IMR-90 (cell line): ENCODE results near the gene ILK. TPM values are rescaled to one million over a fixed set of nuclear protein-coding genes. Genes with fewer than 3 reads are reported as not detected.

Source experiments
- ATAC-seq: fragments of 200-7000 bp; cut with Tn5 transposase; 2 replicates; pipeline ENCODE4 v1.9.1; 2020; ENCODE audit warnings: low read depth, mild to moderate bottlenecking, moderate library complexity
- BruUV-seq: library from RNA; stranded (reverse); fragments of 400-500 nt; replicated peaks from 2 replicates; lab custom pipeline; 2021; lab: Mats Ljungman, UMichigan
- CTCF ChIA-PET: fragments of 300-600 bp; formaldehyde crosslinking; extraction: SDS; loops from one replicate; lab custom pipeline; 2021; ENCODE audit warnings: antibody characterized with exemption; lab: Yijun Ruan, JAX
- POLR2A ChIA-PET: fragments of 300-600 bp; sonication (Branson Sonifier 250); formaldehyde crosslinking; loops from one replicate; lab custom pipeline; 2022; ENCODE audit warnings: antibody characterized with exemption; ENCODE audit not compliant: unreplicated experiment; lab: Charles Lee
- DNase-seq: peaks from one replicate; pipeline ENCODE4 v3.0.0; 2013
- H2AFZ ChIP-seq: replicated peaks from 2 replicates; pipeline ENCODE3; 2013; ENCODE audit warnings: low read length, mild to moderate bottlenecking; ENCODE audit not compliant: poor library complexity
- H2AK5ac ChIP-seq: 2 replicates; pipeline ENCODE4 v1.6.1; 2013; ENCODE audit warnings: low read depth, low read length, inconsistent platforms
- H2AK9ac ChIP-seq: replicated peaks from 2 replicates; pipeline ENCODE3; 2013; ENCODE audit warnings: mild to moderate bottlenecking, low read depth, low read length, moderate library complexity; ENCODE audit not compliant: poor library complexity
- H2BK120ac ChIP-seq: 2 replicates; pipeline ENCODE4 v1.6.1; 2013; ENCODE audit warnings: low read depth, low read length, inconsistent platforms
- H2BK15ac ChIP-seq: 3 replicates; pipeline ENCODE4 v1.6.1; 2013; ENCODE audit warnings: low read depth, low read length, inconsistent platforms
- H2BK20ac ChIP-seq: 2 replicates; pipeline ENCODE4 v1.6.1; 2013; ENCODE audit warnings: low read depth, mild to moderate bottlenecking, inconsistent platforms, low read length, moderate library complexity
- H2BK5ac ChIP-seq: 2 replicates; pipeline ENCODE4 v1.6.1; 2013; ENCODE audit warnings: mild to moderate bottlenecking, low read depth, low read length, inconsistent platforms; ENCODE audit not compliant: poor library complexity, severe bottlenecking
- H3K14ac ChIP-seq: replicated peaks from 2 replicates; pipeline ENCODE4 v1.6.1; 2013; ENCODE audit warnings: low read depth, low read length, inconsistent platforms
- H3K18ac ChIP-seq: 2 replicates; pipeline ENCODE4 v1.6.1; 2013; ENCODE audit warnings: low read depth, low read length, control low read depth
- H3K23ac ChIP-seq: 2 replicates; pipeline ENCODE4 v1.6.1; 2013; ENCODE audit warnings: low read depth, low read length, inconsistent platforms
- H3K27ac ChIP-seq: 2 replicates; pipeline ENCODE4 v1.5.1; 2013; ENCODE audit warnings: mild to moderate bottlenecking, control low read depth, low read length; ENCODE audit not compliant: insufficient read depth
- H3K27me3 ChIP-seq: 2 replicates; pipeline ENCODE4 v1.6.1; 2013; ENCODE audit warnings: low read length; ENCODE audit not compliant: control insufficient read depth, insufficient read depth
- H3K36me3 ChIP-seq: 2 replicates; pipeline ENCODE4 v1.6.1; 2013; ENCODE audit warnings: low read length, mixed read lengths; ENCODE audit not compliant: control insufficient read depth, insufficient read depth
- H3K4ac ChIP-seq: 2 replicates; pipeline ENCODE4 v1.6.1; 2013; ENCODE audit warnings: low read depth, low read length, inconsistent platforms
- H3K4me1 ChIP-seq: 2 replicates; pipeline ENCODE4 v1.6.1; 2013; ENCODE audit warnings: low read length, mixed read lengths; ENCODE audit not compliant: control insufficient read depth, insufficient read depth
- H3K4me2 ChIP-seq: 2 replicates; pipeline ENCODE4 v1.6.1; 2013; ENCODE audit warnings: low read depth, mild to moderate bottlenecking, control low read depth, low read length, moderate library complexity
- H3K4me3 ChIP-seq: 2 replicates; pipeline ENCODE4 v1.5.1; 2013; ENCODE audit warnings: low read depth, mild to moderate bottlenecking, control low read depth, low read length, moderate library complexity; ENCODE audit not compliant: insufficient read depth
- H3K56ac ChIP-seq: 2 replicates; pipeline ENCODE4 v1.6.1; 2013; ENCODE audit warnings: low read length, inconsistent platforms; ENCODE audit not compliant: insufficient read depth; ENCODE audit errors: extremely low read depth
- H3K79me1 ChIP-seq, 2 experiments: 2 replicates each; pipeline ENCODE4 v1.6.1; 2013; ENCODE audit warnings: low read length in 2 of 2, inconsistent platforms in 1 of 2, low read depth in 1 of 2
- H3K9ac ChIP-seq: 2 replicates; pipeline ENCODE4 v1.6.1; 2013; ENCODE audit warnings: low read depth, low read length, control low read depth
- H3K9me1 ChIP-seq: 2 replicates; pipeline ENCODE4 v1.6.1; 2013; ENCODE audit warnings: low read length, inconsistent platforms; ENCODE audit not compliant: insufficient read depth
- H3K9me3 ChIP-seq: 2 replicates; pipeline ENCODE4 v1.6.1; 2013; ENCODE audit warnings: low read length; ENCODE audit not compliant: control insufficient read depth, insufficient read depth
- H4K20me1 ChIP-seq: 2 replicates; pipeline ENCODE4 v1.6.1; 2013; ENCODE audit warnings: low read length, inconsistent platforms; ENCODE audit not compliant: insufficient read depth
- H4K5ac ChIP-seq: 2 replicates; pipeline ENCODE4 v1.6.1; 2013; ENCODE audit warnings: mild to moderate bottlenecking, low read depth, low read length, control low read depth
- H4K8ac ChIP-seq, 2 experiments: 2 replicates each; pipeline ENCODE4 v1.6.1; 2013; ENCODE audit warnings: low read depth in 2 of 2, low read length in 2 of 2, control low read depth in 1 of 2, inconsistent platforms in 1 of 2
- H4K91ac ChIP-seq: 2 replicates; pipeline ENCODE4 v1.6.1; 2013; ENCODE audit warnings: low read depth, low read length, inconsistent platforms; ENCODE audit not compliant: insufficient read depth
- CTCF ChIP-seq: conservative IDR thresholded peaks from 2 replicates; pipeline ENCODE4 v1.5.1; 2012; ENCODE audit warnings: mild to moderate bottlenecking, low read depth, low read length, improper control_type of control experiment
- NFE2L2 ChIP-seq: fragments of 150-350 bp; IDR thresholded peaks from 2 replicates; pipeline ENCODE4 v1.6.1; 2016; ENCODE audit warnings: low read depth, mild to moderate bottlenecking, low read length
- WGBS, 2 experiments: methylation state at CpG; one replicate each; pipeline versions ENCODE4 v1.1.5 to v1.1.7; 2013; ENCODE audit warnings: missing lambda C conversion rate in 2 of 2; ENCODE audit not compliant: insufficient read length in 1 of 2; ENCODE audit errors: extremely low coverage in 2 of 2; 5-methylcytosine and 5-hydroxymethylcytosine counted together
- dilution Hi-C: fragments of 300-500 bp; cut with HindIII; formaldehyde crosslinking; loops from one replicate; pipeline ENCODE4 v1.14.3; 2018; ENCODE audit warnings: low sequenced_read_pairs; ENCODE audit not compliant: unreplicated experiment
- in situ Hi-C: fragments of 300-500 bp; cut with MboI; formaldehyde crosslinking; loops from 3 replicates; pipeline ENCODE4 v1.14.3; 2019; ENCODE audit warnings: low sequenced_read_pairs, inconsistent platforms, mixed read lengths
- intact Hi-C: fragments of 100-400 bp; cut with micrococcal nuclease; formaldehyde crosslinking; loops from 2 replicates; pipeline ENCODE4 v1.10.0; 2022
- polyA plus RNA-seq, 3 experiments: library from polyadenylated mRNA; depleted of rRNA; stranded (reverse); fragments of >200 nt; gene quantifications; 2 replicates each; pipeline ENCODE4 v1.2.3, GENCODE V29; 2012; ENCODE audit warnings: low replicate concordance in 1 of 3
- total RNA-seq: library from RNA; depleted of rRNA; stranded (reverse); fragments of >200 nt; gene quantifications from 2 replicates; pipeline ENCODE4 v1.2.3, GENCODE V29; 2012
- TF ChIP-seq, protein P1 (sequence below): fragments of 150-350 bp; IDR thresholded peaks from 2 replicates; pipeline ENCODE4 v1.6.1; 2017; ENCODE audit warnings: mild to moderate bottlenecking, antibody characterized with exemption, low read length, low read depth
- TF ChIP-seq, protein P2 (sequence below): fragments of 150-350 bp; IDR thresholded peaks from 2 replicates; pipeline ENCODE4 v1.6.1; 2016; ENCODE audit warnings: low read depth, mild to moderate bottlenecking, low read length, moderate library complexity, borderline replicate concordance

The ILK gene
- total and polyA plus RNA-seq, 2 of the 4 experiments (the other 2 are of a cell fraction) = 339 to 389 TPM

- H2AFZ ChIP-seq = no peak overlapping the region
- H4K20me1 ChIP-seq = peaks cover 9% of the 10 kb centered on the region; the same call in 1 of the 2 replicates
- H3K9ac ChIP-seq = no peak overlapping the region
- H2AK9ac ChIP-seq = no peak overlapping the region
- DNase-seq = no peak
- H3K9me1 ChIP-seq = peaks cover 8% of the 10 kb centered on the region
- no peak overlapping the region for H2AK5ac ChIP-seq
- BruUV-seq = no TSS peak
- H3K27me3 ChIP-seq = no peaks in the 10 kb centered on the region
- H3K27ac ChIP-seq = no peak overlapping the region
- peaks cover 9 to 22% of the 10 kb centered on the region in 2 experiments for H3K79me1 ChIP-seq
- TF ChIP-seq NFE2L2 (no peak), CTCF (no peak)
- TF ChIP-seq, protein P1, sequence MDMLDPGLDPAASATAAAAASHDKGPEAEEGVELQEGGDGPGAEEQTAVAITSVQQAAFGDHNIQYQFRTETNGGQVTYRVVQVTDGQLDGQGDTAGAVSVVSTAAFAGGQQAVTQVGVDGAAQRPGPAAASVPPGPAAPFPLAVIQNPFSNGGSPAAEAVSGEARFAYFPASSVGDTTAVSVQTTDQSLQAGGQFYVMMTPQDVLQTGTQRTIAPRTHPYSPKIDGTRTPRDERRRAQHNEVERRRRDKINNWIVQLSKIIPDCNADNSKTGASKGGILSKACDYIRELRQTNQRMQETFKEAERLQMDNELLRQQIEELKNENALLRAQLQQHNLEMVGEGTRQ = no peak
- TF ChIP-seq, protein P2, sequence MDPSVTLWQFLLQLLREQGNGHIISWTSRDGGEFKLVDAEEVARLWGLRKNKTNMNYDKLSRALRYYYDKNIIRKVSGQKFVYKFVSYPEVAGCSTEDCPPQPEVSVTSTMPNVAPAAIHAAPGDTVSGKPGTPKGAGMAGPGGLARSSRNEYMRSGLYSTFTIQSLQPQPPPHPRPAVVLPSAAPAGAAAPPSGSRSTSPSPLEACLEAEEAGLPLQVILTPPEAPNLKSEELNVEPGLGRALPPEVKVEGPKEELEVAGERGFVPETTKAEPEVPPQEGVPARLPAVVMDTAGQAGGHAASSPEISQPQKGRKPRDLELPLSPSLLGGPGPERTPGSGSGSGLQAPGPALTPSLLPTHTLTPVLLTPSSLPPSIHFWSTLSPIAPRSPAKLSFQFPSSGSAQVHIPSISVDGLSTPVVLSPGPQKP = no peak
- ATAC-seq = no peak
- ChIA-PET POLR2A (interaction anchor here (0.6 to 1.0 kb wide), 2 partner anchors 10 to 146 kb away, joined by 4 to 9 read pairs; partner anchors contain the start of gene TAF10), CTCF (no interaction called here)
- H2BK5ac ChIP-seq = no peak overlapping the region
- H3K14ac ChIP-seq = no peak overlapping the region
- H2BK120ac ChIP-seq = no peak overlapping the region
- no peak overlapping the region for H3K4me3 ChIP-seq
- no peaks in the 10 kb centered on the region for H3K9me3 ChIP-seq
- H4K5ac ChIP-seq = no peak overlapping the region
- no peak overlapping the region for H2BK20ac ChIP-seq
- WGBS, 2 experiments = 83% methylated on average over 5 of the region's 16 CpGs; no CpG with 5 or more reads in 1 of the 2 experiments
- no peak overlapping the region for H3K23ac ChIP-seq
- in situ Hi-C loops (no loop called here), intact Hi-C loops (no loop called here), dilution Hi-C loops (no loop called here)
- H3K56ac ChIP-seq = no peak overlapping the region
- H3K36me3 ChIP-seq = peaks cover 32% of the 10 kb centered on the region
- no peak overlapping the region for H3K4ac ChIP-seq
- no peak overlapping the region for H4K91ac ChIP-seq
- H3K4me2 ChIP-seq = no peak overlapping the region
- no peak overlapping the region for H2BK15ac ChIP-seq
- H3K18ac ChIP-seq = no peak overlapping the region
- no peak overlapping the region for H4K8ac ChIP-seq
- peaks cover 7% of the 10 kb centered on the region for H3K4me1 ChIP-seq
Observed at GRCh38 chr11:6621711-6622211, 18.2 kb downstream of the ILK start.
